GM18505 (cell line): ENCODE data around the gene CYTH4.

Source experiments
- ATAC-seq: cut with Tn5 transposase; IDR thresholded peaks from one replicate; pipeline ENCODE4 v1.9.1; 2021; ENCODE audit not compliant: unreplicated experiment
- POLR2A ChIP-seq: IDR thresholded peaks from 4 replicates; pipeline ENCODE4 v1.6.1; 2011; ENCODE audit warnings: borderline replicate concordance; ENCODE audit not compliant: insufficient read depth, insufficient read length; ENCODE audit errors: extremely low read depth

CYTH4 gene

GRCh38 chr22:37308385-37309200 lies 26.3 kb downstream of the CYTH4 start:
- TF ChIP-seq POLR2A = no peak
- no peak for ATAC-seq

DNA sequence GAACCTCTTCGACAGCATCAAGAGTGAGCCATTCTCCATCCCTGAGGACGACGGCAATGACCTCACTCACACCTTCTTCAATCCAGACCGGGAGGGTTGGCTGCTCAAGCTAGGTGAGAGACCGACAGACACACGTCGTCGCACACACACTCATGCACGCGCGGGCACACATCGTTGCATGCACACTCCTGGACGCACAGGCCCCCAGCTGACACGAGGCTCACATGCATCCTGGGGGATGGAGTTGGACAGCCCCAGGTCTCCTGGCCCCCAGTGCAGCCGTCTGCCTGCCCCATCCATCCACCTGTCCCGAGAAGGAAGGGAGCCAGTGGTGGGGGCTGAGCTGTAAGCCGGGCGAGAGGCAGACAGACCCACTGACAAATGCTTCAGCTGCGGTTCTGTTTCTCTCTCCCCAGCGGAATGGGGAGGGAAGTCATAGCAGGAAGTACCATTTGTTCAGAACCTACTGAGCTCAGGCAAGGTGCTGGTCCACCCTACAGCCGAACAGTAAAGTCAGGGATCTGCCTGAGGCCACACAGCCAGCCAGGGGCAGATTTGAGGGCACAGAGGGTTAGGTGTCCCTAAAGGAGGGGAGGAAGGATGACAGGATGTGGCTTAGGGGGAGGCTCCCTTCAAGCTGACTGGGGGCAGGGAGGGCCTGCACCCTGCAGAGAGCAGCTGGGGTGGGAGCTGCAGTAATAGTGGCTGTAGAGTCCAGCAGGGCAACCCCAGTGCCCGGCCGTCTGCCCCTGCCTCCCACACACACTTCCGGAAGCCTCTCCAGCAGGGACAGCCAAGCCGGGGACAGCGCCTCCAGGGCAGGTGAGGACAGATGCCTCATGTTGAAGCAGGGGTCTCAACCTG lies 27.1 kb downstream of the CYTH4 start:
- no peak for ATAC-seq
- peak; percentile 49 for TF ChIP-seq POLR2A

- no peak for TF ChIP-seq POLR2A
- no peak for ATAC-seq
Measured at GRCh38 chr22:37310075-37310606, 27.8 kb downstream of the CYTH4 start.

DNA sequence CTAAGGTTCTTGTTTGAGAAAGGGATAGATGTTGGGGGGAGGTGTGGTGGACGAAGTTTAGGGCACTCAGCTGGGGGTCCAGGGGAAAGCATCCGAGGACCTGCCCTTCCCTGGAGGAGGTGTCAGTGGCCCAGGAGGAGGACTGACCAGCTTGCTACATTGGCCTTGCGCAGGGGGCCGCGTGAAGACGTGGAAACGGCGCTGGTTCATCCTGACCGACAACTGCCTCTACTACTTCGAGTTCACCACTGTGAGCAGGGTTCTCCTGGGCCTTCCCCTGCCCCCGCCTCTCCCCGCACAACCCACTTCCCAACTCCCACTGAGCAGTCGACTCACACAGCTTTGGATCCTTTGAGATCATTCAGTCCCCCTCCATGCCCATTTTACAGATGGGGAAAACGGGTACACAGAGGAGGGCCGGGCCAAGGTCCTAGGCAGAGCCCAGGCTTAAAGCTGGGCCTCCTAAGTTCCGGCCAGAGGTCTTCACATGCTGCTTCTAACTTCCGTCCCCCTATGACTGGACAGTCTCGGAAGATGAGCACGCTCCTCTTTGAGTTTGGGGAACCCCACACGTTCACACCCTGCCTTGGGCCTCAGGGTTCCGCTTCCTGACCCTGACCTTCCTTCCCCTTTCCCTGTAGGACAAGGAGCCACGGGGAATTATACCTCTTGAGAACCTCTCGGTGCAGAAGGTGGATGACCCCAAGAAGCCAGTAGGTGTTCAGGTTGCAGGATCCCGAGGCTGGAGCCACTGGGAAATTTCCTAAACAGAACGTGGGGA lies 28.7 kb downstream of the CYTH4 start:
- TF ChIP-seq POLR2A = peak; percentile 32

DNA sequence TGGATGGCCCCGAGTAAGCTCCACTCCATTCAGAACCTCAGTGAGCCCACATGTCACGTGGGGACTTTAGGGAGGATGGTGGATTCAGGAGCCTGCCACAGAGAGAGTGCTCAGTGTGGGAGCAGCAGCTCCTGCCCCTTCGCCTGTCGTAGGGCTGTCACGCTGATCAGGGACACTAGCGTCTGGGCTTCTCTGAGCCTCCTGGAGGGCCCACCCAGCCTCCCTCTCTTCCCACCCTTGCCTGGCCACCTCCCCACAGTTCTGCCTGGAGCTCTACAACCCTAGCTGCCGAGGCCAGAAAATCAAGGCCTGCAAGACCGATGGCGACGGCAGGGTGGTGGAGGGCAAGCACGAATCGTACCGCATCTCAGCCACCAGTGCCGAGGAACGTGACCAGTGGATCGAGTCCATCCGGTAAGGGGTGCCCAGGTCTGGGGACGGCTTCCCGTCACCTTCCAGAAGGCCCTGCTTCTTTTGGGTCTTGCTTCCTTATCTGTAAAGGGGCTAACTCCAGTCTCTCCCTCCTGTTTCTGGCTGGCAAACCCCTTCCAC lies 29.5 kb downstream of the CYTH4 start:
- ATAC-seq = no peak
- no peak for TF ChIP-seq POLR2A

More for the DNA sequence above, 28.7 kb downstream of the CYTH4 start:
- no peak for ATAC-seq

DNA sequence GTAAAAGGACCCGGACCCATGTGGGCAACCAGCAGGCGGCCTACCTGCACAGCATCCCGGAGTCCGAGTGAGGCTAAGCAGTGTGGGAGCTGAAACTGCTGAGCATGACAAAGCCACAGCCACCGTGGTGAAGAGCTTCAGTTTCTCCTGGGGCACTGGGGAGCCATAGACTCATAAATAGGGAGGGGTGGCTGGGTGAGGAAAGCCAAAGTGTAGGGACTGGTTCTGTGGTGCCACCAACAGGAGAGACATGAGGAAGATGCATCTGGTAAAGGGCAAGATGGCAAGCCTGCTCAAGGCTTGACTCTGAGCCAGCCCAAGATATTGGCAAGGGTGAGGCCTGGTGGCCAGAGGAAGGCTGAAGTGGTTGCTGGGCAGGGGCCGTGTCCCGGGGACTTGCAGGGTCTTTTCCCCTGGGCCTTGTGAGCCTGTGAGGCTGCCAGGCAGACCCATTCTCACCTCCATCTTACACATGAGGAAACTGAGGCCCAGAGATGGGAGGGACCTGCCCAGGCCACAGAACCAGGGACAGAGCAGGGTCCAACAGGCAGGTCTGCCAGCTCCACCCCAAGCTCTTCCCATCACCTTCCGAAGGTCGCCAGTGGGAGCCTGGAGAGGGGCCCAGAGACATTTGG lies 30.4 kb downstream of the CYTH4 start:
- no peak for TF ChIP-seq POLR2A
- ATAC-seq = no peak

DNA sequence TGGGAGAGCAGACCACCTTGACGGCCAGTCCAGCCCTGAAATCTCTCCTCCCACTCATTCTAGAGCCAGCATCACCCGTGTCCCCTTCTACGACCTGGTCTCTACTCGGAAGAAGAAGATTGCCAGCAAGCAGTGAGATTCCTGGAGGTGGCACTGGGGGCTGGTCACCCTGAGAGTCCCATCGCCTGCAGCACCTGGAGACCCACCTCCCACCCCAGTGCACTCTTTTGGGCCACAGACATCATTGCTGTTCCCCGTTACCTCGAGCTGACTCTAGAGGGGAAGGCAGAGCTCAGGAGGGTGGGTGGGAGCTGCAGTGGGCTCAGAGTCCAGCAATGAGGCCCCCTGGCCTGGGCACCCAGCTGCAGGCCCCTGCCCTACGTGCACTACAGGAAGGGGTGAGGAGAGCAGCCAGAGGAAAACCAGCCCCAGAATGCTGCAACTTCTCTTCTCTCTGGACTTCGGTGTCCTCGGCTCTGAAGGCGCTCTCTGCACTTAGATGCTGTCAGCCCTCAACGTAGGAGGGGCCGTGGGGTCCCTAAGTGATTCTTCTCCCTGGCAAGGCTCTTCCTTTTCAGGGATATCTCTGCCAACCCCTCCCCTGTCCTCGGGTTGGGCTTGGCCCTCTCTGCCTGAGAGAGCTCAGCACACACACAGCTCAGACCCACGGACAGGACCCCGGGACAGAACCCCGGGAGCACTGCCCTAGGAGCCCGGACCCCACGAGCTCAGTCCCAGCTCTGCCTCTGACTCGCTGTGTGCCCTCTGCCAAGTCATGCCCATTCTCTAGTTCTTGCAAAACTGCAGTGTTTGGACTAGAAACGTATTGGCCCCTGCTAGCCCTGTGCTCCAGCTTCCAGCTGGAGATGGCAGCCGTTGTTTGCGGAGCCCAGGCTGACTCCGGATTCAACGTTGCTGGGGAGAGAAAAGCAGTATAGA lies 31.3 kb downstream of the CYTH4 start:
- no peak for ATAC-seq

DNA sequence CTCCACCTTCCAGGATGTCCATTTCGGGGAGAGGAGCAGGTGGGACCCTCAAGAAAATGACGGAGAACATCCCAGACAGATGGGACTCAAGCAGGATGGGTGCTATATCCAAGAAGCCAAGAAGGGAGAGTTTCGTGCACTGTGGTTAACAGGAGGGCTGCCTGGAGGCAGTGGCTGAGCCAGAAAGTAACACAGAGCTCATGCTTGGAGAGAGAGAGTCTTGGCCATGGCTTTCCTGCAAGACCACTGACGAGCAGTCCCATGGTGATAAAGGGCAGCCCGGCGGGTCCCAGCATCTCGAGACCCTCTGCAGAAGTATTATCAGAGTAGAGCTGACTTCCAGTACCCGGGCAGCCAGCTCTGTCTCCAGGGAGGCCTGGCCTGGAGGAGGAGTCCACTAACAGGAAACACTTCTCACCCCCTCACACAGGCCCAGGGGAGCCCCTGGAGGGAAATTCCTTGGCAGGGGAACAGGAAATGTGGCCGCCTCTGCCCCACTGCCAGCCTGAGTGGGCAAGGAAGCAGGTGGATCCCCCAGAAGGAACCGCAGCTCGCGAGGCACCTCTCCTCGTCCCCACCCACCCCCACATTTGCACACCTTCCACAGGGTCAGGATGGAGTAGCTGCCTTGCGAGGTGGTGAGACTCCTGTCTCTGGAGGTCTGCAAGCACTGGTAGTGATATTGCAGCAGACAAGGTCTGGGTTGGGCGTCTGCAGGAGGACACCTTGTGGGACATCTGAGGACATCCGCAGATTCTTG lies 32.2 kb downstream of the CYTH4 start:
- TF ChIP-seq POLR2A = no peak
- ATAC-seq = no peak

More for the DNA sequence above, 31.3 kb downstream of the CYTH4 start:
- TF ChIP-seq POLR2A = no peak

- TF ChIP-seq POLR2A = no peak
- ATAC-seq = no peak
Measured at GRCh38 chr22:37316405-37316804, 34.1 kb downstream of the CYTH4 start.

- TF ChIP-seq POLR2A = no peak
- ATAC-seq = no peak
Measured at GRCh38 chr22:37316875-37317371, 34.6 kb downstream of the CYTH4 start.
